H1 (cell line): Measurements from ENCODE around the gene CFAP54. TPM values are rescaled to one million over a fixed set of nuclear protein-coding genes. Genes with fewer than 3 reads are reported as not detected.

Source experiments
- EGR1 ChIP-seq: IDR thresholded peaks from 2 replicates; pipeline ENCODE4 v1.6.1; 2011; ENCODE audit warnings: low read depth, low read length, borderline replicate concordance
- HDAC2 ChIP-seq, 2 experiments: fragments of 300-600 bp in 1 of 2; sonication (generic) in 1 of 2; IDR thresholded peaks; 2 replicates each; pipeline ENCODE4 v1.6.1; 2011 to 2012; ENCODE audit warnings: low read depth in 2 of 2, low read length in 2 of 2, mild to moderate bottlenecking in 2 of 2, moderate library complexity in 2 of 2, borderline replicate concordance in 1 of 2, inconsistent platforms in 1 of 2
- SP1 ChIP-seq: IDR thresholded peaks from 2 replicates; pipeline ENCODE4 v1.6.1; 2011; ENCODE audit warnings: low read depth, low read length
- ZNF274 ChIP-seq: IDR thresholded peaks from 2 replicates; pipeline ENCODE4 v1.7.0; 2012; ENCODE audit warnings: low read length, borderline replicate concordance; ENCODE audit errors: extremely low read depth
- polyA plus RNA-seq, 7 experiments: library from polyadenylated mRNA; depleted of rRNA in 3 of 7; stranded (reverse) in 5 of 7; unstranded in 2 of 7; fragments of >200 nt in 5 of 7; fragments of 200-250 nt in 2 of 7; gene quantifications; 1 replicate in 5 of 7; 2 replicates in 1 of 7; 4 replicates in 1 of 7; pipeline versions ENCODE4 v1.2.1 to v1.2.3, GENCODE V29; 2011 to 2013; ENCODE audit warnings: missing spikeins in 2 of 7, mixed read lengths in 2 of 7
- total RNA-seq: library from RNA; stranded (reverse); fragmentation: NEBNext Ultra II Directional; extraction: Animal tissue kit (Norgen Biotek cat#: 25700); gene quantifications from 2 replicates; pipeline ENCODE4 v1.2.1, GENCODE V29; 2021
- TF ChIP-seq, protein P1 (sequence below): IDR thresholded peaks from 2 replicates; pipeline ENCODE4 v1.6.1; 2012; ENCODE audit warnings: inconsistent platforms
- TF ChIP-seq, protein P2 (sequence below): IDR thresholded peaks from 2 replicates; pipeline ENCODE4 v1.6.1; 2012; ENCODE audit warnings: low read length, inconsistent platforms

CFAP54 gene
- total and polyA plus RNA-seq, 2 of the 8 experiments (the other 6 are each of a cell fraction or from before 2014, with no cell fraction given), result 0.17 to 0.33 TPM

DNA sequence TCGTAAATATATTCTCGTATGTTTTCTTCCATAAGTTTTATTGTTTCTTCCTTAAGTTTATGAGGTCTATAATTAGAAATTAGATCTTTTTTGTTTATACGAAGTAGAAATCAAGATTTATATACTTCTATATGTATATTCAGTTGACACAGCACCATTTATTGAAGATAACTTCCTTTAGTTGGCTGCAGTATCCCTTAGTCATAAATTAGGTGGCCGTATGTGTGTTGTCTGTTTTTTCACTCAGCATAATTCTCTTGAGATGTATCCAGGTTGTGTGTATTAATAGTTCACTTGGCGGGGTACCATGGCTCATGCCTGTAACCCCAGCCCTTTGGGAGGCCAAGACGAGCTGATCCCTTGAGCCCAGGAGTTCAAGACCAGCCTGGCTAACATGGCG, 40.5 kb downstream of the CFAP54 start (continued):
- TF ChIP-seq EGR1 (no peak), ZNF274 (no peak), SP1 (no peak), HDAC2 (IDR thresholded peaks at IDR 0.05; ENCODE audit: borderline replicate concordance in 1 of 2, low read depth in 2 of 2, low read length in 2 of 2) (no peak)
- TF ChIP-seq, protein P1, sequence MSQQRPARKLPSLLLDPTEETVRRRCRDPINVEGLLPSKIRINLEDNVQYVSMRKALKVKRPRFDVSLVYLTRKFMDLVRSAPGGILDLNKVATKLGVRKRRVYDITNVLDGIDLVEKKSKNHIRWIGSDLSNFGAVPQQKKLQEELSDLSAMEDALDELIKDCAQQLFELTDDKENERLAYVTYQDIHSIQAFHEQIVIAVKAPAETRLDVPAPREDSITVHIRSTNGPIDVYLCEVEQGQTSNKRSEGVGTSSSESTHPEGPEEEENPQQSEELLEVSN, result no peak
- TF ChIP-seq, protein P2, sequence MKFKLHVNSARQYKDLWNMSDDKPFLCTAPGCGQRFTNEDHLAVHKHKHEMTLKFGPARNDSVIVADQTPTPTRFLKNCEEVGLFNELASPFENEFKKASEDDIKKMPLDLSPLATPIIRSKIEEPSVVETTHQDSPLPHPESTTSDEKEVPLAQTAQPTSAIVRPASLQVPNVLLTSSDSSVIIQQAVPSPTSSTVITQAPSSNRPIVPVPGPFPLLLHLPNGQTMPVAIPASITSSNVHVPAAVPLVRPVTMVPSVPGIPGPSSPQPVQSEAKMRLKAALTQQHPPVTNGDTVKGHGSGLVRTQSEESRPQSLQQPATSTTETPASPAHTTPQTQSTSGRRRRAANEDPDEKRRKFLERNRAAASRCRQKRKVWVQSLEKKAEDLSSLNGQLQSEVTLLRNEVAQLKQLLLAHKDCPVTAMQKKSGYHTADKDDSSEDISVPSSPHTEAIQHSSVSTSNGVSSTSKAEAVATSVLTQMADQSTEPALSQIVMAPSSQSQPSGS, result no peak
- TF ChIP-seq, all 59 proteins: peak for 0
